ENCODE data around the gene RELA.

- TF ChIP-seq CREB1 (IDR thresholded peaks at IDR 0.05; ENCODE audit: low read depth) (no peak), TAF1 (IDR thresholded peaks at IDR 0.05; ENCODE audit: low read depth) (no peak), REST (IDR thresholded peaks at IDR 0.05; ENCODE audit: low read depth) (no peak), NFIC (IDR thresholded peaks at IDR 0.05) (no peak), USF1 (IDR thresholded peaks at IDR 0.05) (no peak), TEAD4 (IDR thresholded peaks at IDR 0.05) (no peak), CEBPB (IDR thresholded peaks at IDR 0.05) (no peak), MAX (IDR thresholded peaks at IDR 0.05) (no peak), EP300 (IDR thresholded peaks at IDR 0.05; ENCODE audit: borderline replicate concordance) (no peak), TCF12 (IDR thresholded peaks at IDR 0.05; ENCODE audit: low read depth) (no peak), EGR1 (IDR thresholded peaks at IDR 0.05) (no peak), YY1 (IDR thresholded peaks at IDR 0.05; ENCODE audit: low read depth) (no peak), FOXM1 (IDR thresholded peaks at IDR 0.05; ENCODE audit: borderline replicate concordance, low read depth) (no peak), RAD21 (IDR thresholded peaks at IDR 0.05; ENCODE audit: low read depth) (no peak)
Observed at GRCh38 chr11:65692367-65692766, 29.7 kb upstream of the RELA start.

Measured in Ishikawa (cell line).